ENCODE data around the gene XCL1.
"Not testable (repeated sequence)": the region's sequence is repeated elsewhere in the genome, so short reads cannot be mapped to it uniquely, and the experiment has no call there.

XCL1 gene

GRCh38 chr1:168570652-168571051, 5.8 kb upstream of the XCL1 start:
- DNase-seq (ENCODE audit: low spot score): no peak
- TF ChIP-seq, protein P1, sequence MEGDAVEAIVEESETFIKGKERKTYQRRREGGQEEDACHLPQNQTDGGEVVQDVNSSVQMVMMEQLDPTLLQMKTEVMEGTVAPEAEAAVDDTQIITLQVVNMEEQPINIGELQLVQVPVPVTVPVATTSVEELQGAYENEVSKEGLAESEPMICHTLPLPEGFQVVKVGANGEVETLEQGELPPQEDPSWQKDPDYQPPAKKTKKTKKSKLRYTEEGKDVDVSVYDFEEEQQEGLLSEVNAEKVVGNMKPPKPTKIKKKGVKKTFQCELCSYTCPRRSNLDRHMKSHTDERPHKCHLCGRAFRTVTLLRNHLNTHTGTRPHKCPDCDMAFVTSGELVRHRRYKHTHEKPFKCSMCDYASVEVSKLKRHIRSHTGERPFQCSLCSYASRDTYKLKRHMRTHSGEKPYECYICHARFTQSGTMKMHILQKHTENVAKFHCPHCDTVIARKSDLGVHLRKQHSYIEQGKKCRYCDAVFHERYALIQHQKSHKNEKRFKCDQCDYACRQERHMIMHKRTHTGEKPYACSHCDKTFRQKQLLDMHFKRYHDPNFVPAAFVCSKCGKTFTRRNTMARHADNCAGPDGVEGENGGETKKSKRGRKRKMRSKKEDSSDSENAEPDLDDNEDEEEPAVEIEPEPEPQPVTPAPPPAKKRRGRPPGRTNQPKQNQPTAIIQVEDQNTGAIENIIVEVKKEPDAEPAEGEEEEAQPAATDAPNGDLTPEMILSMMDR (IDR thresholded peaks at IDR 0.05; ENCODE audit: extremely low read depth, missing control alignments): no peak

GRCh38 chr1:168572633-168573032, 3.8 kb upstream of the XCL1 start:
- DNase-seq (ENCODE audit: low spot score): no peak
- TF ChIP-seq, protein P1 (IDR thresholded peaks at IDR 0.05; ENCODE audit: extremely low read depth, missing control alignments): no peak

DNA sequence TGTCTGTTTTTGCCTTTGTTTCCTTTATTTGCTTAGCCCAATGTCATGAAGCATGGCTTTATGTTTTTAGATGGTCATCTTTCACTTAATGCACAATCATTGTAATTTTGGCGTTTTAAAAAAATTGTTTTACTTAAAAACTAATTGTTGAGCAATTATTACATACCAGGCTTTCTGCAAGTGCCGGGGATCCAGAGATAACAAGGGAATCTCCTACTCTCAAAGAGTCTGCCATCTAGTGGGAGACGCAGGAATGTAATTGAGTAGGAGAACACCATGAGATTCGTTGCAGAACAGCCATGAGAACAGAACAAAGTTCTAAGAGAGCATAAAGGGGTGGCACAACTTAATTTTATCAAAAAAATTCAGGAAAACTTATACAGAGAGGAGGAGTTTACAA, 2.2 kb upstream of the XCL1 start:
- DNase-seq (ENCODE audit: low spot score): not testable (repeated sequence)
- TF ChIP-seq, protein P1 (IDR thresholded peaks at IDR 0.05; ENCODE audit: extremely low read depth, missing control alignments): peak; percentile 21

DNA sequence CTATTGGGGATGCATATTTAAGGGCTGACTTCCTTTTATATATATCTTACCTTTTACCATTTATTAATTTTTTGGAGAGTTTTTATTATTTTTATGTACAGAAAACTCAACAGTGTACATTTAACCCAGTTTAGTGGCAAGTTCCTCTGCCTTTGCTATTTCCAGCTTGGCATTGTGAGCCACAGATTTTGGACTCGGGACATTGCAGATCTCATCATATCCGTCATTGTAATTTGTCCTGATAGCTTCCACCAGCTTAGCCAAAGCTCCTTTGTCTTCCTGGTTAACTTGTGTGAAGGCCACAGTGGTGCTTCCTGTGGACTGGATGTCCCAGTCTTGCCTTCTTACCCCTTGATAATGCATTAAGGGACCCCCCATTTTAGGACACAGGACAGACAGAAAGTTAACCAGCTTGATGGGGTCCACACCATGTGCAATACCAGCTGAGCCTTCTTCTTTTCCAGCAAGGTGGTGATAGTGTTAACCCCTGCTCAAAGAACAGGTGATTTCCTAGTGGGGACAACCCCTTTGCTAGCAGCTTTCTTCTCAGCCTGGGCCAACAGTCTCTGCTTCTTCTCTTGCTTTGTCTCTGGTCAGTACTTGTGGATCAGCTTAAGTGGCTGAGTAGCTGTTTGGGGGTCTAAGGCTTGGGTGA, 2.3 kb downstream of the XCL1 start:
- not testable (repeated sequence) for DNase-seq (ENCODE audit: low spot score)

DNA sequence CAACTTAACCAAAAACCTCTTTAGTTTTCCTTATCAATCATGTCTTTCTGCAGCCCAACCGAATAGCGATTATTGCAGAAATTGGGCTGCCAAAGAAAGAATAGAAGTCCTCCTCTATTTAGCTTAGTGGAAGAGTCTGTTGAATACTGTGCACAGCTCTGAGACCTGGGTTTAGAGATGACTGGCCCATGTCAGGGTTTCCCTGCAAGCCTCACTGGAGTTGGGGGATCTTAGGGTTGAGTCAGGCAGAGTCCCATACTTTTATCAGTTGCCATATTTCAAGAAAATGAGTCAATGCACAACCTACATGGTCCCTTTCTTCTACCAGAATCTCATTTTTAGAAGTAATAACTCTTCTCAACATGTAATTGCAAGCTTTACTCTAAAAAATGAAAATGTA, 3.9 kb downstream of the XCL1 start:
- not testable (repeated sequence) for DNase-seq (ENCODE audit: low spot score)

DNA sequence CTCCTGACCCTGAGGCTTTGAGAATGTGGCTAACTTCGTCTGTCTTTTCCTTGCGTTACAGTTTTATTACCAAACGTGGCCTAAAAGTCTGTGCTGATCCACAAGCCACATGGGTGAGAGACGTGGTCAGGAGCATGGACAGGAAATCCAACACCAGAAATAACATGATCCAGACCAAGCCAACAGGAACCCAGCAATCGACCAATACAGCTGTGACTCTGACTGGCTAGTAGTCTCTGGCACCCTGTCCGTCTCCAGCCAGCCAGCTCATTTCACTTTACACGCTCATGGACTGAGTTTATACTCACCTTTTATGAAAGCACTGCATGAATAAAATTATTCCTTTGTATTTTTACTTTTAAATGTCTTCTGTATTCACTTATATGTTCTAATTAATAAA, 4.6 kb downstream of the XCL1 start:
- DNase-seq (ENCODE audit: low spot score): not testable (repeated sequence)

- TF ChIP-seq, protein P1 (IDR thresholded peaks at IDR 0.05; ENCODE audit: extremely low read depth, missing control alignments): no peak
- no peak for DNase-seq (ENCODE audit: low spot score)
Observed at GRCh38 chr1:168581817-168582572, 5.6 kb downstream of the XCL1 start.

- TF ChIP-seq, protein P1 (IDR thresholded peaks at IDR 0.05; ENCODE audit: extremely low read depth, missing control alignments): no peak
- no peak for DNase-seq (ENCODE audit: low spot score)
Observed at GRCh38 chr1:168582688-168583336, 6.4 kb downstream of the XCL1 start.

- TF ChIP-seq, protein P1 (IDR thresholded peaks at IDR 0.05; ENCODE audit: extremely low read depth, missing control alignments): no peak
- DNase-seq (ENCODE audit: low spot score): no peak
Observed at GRCh38 chr1:168583571-168583970, 7.2 kb downstream of the XCL1 start.

Data from GM20000 (cell line).